NT2/D1 (cell line): Measurements from ENCODE around the gene ITM2B.

Source experiments
- SUZ12 ChIP-seq: IDR thresholded peaks from 2 replicates; pipeline ENCODE4 v1.6.1; 2011; ENCODE audit not compliant: insufficient read length, insufficient read depth; ENCODE audit errors: extremely low read depth
- YY1 ChIP-seq: IDR thresholded peaks from 2 replicates; pipeline ENCODE4 v1.6.1; 2011; ENCODE audit not compliant: insufficient read length, insufficient read depth
- ZNF274 ChIP-seq: IDR thresholded peaks from 2 replicates; pipeline ENCODE4 v1.6.1; 2011; ENCODE audit warnings: mild to moderate bottlenecking, low read depth, low read length

DNA sequence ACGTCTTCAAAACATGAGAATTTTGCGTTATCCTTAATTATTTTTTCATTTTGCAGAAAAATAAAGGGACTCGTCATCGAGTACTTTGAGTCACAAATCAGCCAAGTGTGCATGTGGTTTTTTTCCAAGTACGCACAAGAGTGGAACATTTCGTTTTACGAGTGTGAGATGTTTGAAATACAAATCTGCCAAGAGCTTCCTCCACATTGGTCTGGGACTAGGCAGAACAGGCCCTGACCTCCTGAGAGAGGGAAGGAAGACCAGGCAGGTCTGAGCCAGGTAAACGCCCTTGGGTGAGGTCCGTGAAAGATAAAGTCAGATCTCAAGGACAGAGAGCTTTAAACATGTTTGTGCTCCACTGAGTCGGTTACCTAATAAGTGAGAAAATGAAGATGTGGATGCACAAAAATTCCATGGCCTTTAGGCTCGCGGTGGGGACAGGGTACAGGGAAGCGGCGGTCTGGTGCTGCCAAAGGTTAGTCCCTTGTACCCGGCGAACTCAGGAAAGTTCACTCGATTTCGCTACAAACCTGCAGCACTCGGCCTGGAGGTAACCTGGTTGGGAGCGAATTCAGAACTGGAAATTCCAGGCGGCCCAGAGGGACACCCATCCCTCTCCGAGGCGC is 473 bp upstream of the ITM2B start:
- no peak for TF ChIP-seq ZNF274
- no peak for TF ChIP-seq SUZ12
- TF ChIP-seq YY1, result no peak
